ENCODE measurements around the gene ZNF837.
"Not testable (repeated sequence)": the region's sequence is repeated elsewhere in the genome, so short reads cannot be mapped to it uniquely, and the experiment has no call there.

ZNF837 gene

DNA sequence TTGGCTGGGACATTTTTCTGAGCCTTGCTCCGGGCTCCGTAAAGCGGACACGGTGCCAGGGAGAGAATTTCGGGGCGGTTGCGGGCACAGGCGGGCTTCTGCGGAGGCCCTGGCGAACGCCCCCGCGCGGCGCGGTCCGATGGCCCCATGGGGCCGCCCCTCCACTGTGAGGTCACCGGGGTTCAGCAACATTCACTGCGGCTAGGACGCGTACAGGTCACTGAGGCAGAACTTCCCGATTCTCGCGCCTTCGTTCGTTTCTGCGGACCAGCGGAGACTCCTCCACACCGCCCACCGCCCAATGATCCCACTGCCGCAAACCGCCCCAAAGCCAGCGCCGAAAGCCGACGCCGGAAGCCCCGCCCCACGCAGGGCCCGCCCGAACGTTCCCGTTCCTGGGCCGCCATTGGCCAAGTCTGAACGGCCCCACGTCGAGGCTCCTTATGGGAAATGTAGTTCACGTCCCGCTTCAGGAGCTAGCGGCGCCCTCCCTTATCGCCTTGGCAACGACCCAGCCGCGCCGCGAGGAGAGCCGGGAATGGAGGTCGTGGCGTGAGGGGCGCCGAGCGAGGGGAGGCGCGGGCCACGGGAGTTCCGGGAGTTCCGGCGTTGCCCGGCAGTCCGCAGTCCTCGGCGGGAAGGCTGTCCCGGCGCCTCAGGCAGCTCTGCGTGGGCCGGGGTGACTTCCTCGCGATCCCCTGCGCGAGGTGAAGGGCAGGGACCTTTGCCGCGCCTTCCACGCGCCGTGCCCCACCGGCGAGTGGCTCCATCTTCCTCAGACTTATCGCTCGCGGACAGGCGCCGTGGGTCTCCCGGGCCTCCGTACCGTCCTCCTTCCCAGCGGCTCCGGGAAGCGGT is 27.6 kb upstream of the ZNF837 start, which contains the start of gene ZNF584:
TSS of gene ZNF584 (plus strand) at position 498 of the 858 bp plus-strand sequence. CDS start 499 bp downstream, outside the sequence.
- peak; percentile 93 for DNase-seq (ENCODE audit: low read depth)
- H3K4me3 ChIP-seq (replicated peaks; ENCODE audit: low read depth, low read length) = peak within 1 kb of the TSS; percentile 91
- no peak for TF ChIP-seq CTCF (IDR thresholded peaks at IDR 0.05; ENCODE audit: low read length, missing control alignments)

DNA sequence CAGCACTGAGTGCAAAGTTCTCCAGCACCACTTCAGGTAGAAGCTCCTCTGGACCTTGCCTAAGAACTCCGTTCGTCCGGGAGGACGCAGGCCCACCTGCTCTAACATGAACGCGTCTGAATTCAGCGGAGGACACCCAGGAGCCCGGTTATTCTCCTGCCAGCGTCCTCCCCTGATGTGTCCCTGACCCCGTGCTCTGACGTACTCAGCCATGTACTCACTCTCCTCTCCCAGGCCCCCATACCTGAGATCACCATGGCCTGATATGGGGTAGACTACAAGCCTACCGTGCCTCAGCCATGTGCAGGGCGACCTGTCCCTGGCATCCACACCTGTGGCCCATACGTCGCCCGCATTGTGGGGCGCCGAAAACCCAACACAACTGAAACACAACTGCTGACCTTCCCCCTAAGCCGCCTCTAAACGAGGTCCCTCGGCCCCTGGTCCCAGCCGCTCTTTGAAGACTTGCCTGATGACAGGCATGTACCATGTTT is 26.9 kb upstream of the ZNF837 start:
- TF ChIP-seq CTCF (IDR thresholded peaks at IDR 0.05; ENCODE audit: low read length, missing control alignments) = no peak
- H3K4me3 ChIP-seq (replicated peaks; ENCODE audit: low read depth, low read length) = peak overlapping the region; percentile 91
- no peak for DNase-seq (ENCODE audit: low read depth)

DNA sequence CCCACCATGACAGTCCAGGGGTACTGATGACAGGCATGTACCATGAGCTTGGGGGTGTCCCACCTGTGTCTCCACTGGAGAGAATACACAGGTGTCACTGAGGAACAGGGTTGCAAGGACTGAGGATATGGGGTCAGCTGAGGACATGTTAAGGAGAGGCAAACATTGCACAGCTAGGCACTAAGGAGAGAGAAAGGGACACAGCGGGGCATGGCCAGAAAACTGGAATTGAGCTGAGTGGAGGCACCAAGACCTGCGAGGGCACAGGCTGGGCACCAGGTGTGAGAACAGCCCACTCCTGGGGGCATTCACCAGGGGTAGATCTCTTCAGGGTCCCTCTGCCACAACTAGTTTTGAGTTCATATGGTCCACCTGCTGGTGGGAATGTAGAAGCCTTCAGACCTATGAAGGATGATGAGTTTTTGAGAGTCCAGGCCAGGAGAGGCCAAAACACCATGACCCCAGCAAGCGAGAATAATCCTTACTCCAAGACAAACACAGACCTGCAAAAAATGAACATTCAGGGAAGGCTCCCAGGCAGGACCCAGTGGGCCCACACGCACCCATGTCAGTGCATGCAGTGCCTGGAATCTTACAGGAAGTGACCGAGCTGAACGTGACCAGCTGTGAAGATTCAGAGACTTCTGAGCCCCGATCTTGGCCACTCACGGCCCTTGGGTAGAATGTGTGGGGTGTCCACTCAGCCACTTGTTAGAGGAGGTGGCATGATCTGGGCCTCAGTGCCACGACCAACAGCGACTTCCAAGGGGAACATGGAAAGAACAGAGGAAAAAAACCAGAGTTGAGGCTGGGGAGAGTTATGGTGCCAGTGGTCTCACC is 26.2 kb upstream of the ZNF837 start:
- peak overlapping the region; percentile 91 for H3K4me3 ChIP-seq (replicated peaks; ENCODE audit: low read depth, low read length)
- TF ChIP-seq CTCF (IDR thresholded peaks at IDR 0.05; ENCODE audit: low read length, missing control alignments) = peak; percentile 42
- DNase-seq (ENCODE audit: low read depth) = no peak

DNA sequence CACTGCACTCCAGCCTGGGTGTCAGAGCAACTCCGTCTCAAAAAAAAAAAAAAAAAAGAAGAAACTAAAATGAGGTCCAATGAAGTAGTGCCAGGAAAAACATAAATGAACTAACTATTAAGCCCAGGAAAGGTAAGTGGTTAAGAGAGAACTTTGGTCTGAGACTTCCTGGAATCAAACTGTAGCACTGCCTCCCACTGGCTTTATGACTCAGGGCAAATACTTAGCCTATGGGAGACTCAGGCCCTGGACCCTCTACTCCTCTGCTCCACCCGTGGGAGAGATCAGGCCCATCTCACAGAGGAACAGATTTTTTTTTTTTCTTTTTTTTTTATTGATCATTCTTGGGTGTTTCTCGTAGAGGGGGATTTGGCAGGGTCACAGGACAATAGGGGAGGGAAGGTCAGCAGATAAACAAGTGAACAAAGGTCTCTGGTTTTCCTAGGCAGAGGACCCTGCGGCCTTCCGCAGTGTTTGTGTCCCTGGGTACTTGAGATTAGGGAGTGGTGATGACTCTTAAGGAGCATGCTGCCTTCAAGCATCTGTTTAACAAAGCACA is 23.2 kb upstream of the ZNF837 start:
- H3K4me3 ChIP-seq (replicated peaks; ENCODE audit: low read depth, low read length); DNase-seq (ENCODE audit: low read depth): not testable (repeated sequence)

- DNase-seq (ENCODE audit: low read depth) = no peak
- H3K4me3 ChIP-seq (replicated peaks; ENCODE audit: low read depth, low read length) = peak overlapping the region; percentile 63
- TF ChIP-seq CTCF (IDR thresholded peaks at IDR 0.05; ENCODE audit: low read length, missing control alignments) = no peak
These were observed 21.1 kb upstream of the ZNF837 start for GRCh38 chr19:58401840-58402421.

DNA sequence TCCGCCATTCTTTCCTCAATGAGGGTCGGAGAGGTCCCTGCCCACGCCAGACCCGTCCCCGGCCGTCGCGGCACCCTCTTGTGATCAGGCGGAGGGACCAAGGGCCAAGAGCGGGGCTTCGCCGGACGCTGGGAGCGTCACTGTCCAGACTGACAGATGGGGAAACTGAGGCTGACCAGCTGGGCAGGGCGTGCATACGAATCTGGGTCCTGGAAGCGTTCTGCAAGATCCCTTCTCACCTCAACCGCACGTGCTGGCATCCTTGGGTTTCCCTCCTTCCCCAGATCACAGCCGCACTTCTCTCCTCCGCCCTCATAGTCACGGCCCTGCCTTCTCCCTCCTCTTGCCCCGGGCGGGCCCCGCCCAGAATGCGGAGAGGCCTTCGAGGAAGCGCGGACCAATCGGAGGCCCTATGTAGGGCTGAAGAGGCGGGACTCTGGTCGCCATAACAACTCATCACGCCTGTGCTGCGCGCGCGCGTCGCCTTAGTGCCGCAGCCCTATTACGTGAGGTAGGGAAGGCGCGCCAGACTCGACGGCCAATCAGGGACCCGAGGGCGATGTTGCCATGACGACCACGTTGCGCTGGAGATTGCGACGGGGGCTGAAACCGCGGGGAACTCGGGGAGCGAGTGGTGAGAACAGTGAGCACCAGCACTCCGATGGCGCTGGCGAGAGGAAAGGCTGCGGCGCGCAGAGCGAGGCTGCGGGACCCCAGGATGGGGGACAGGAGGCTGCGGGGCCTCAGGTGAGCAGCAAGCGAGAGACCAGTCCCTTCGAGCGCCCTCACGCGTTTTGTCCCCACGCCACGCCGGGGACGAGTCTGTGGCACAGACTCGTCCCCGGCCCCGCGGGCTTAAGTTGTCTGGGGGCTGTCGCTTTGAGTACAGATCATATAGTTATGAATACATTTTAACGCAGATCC is 20.3 kb upstream of the ZNF837 start:
- H3K4me3 ChIP-seq (replicated peaks; ENCODE audit: low read depth, low read length) = peak overlapping the region; percentile 63
- TF ChIP-seq CTCF (IDR thresholded peaks at IDR 0.05; ENCODE audit: low read length, missing control alignments) = no peak

More for the DNA sequence above, 20.3 kb upstream of the ZNF837 start:
- DNase-seq (ENCODE audit: low read depth) = peak; percentile 100

Data from fibroblast of pulmonary artery (primary cell).